Colonic mucosa (tissue), 4 donors: ENCODE results near the gene SORCS3. TPM values are rescaled to one million over a fixed set of nuclear protein-coding genes. Genes with fewer than 3 reads are reported as not detected.

Experiments
- DNase-seq: peaks from one replicate; pipeline ENCODE4 v3.0.0-alpha.2; 2020
- H3K27ac ChIP-seq: fragments of 200-600 bp; one replicate; pipeline ENCODE4 v1.8.0; 2021
- H3K27me3 ChIP-seq: fragments of 200-600 bp; one replicate; pipeline ENCODE4 v1.8.0; 2021
- H3K36me3 ChIP-seq: fragments of 200-600 bp; one replicate; pipeline ENCODE4 v1.8.0; 2021
- H3K4me1 ChIP-seq: fragments of 200-600 bp; one replicate; pipeline ENCODE4 v1.8.0; 2021; ENCODE audit warnings: mild to moderate bottlenecking
- H3K4me3 ChIP-seq: fragments of 200-600 bp; one replicate; pipeline ENCODE4 v1.8.0; 2021
- H3K9ac ChIP-seq, 2 donors: one replicate each; pipeline ENCODE4 v1.7.0; 2013; ENCODE audit warnings: control low read depth in 2 of 2, low read depth in 2 of 2, low read length in 2 of 2
- H3K9me3 ChIP-seq: fragments of 200-600 bp; one replicate; pipeline ENCODE4 v1.8.0; 2021
- intact Hi-C: fragments of 100-400 bp; cut with DNase I; formaldehyde crosslinking; loops from one replicate; pipeline ENCODE4 v1.14.1; 2022
- total RNA-seq, 2 donors: library from RNA; stranded (reverse); fragmentation: NEBNext Ultra II Directional in 1 of 2; extraction: Animal tissue kit (Norgen Biotek cat#: 25700) in 1 of 2; gene quantifications; one replicate each; pipeline ENCODE4 v1.2.1, GENCODE V29; 2021
- TF ChIP-seq, protein P1 (sequence below): fragments of 200-600 bp; IDR thresholded peaks from one replicate; pipeline ENCODE4 v1.8.0; 2022; ENCODE audit warnings: antibody characterized with exemption, mild to moderate bottlenecking
- donor health status: healthy.
- donor health status: DM: no; HTN: no; CAD: no.
- donor health status: DM: no; HTN: no; CAD: no.

Gene SORCS3
- total RNA-seq, 2 donors from 2014 or later = 0.08 TPM; not detected in 1

DNA sequence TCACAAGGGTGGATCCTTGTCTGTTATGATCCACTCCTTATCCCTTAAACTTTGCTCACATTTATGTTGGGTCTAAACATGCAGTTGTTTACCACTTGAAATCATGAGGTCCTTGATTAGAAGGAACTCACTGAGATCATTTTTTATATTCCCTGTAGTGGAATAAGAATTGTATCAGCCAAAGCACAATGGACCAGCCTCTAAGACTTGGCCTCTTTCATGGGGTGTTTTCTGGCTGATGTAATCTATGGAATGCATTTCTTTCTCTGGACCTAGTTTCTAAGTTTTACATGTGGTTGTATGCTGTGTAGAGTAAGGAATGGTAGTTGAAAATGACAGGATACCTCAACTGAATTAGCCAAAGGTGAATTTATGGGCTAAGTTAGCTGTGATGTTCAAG, 376.6 kb downstream of the SORCS3 start:
- no peaks in the 10 kb centered on the region for H3K27me3 ChIP-seq
- intact Hi-C loops = no loop called here
- H3K4me3 ChIP-seq = no peak overlapping the region
- no peaks in the 10 kb centered on the region for H3K4me1 ChIP-seq
- no peak overlapping the region for H3K27ac ChIP-seq
- DNase-seq = no peak
- H3K9ac ChIP-seq = no peak overlapping the region
- H3K9me3 ChIP-seq = no peaks in the 10 kb centered on the region
- H3K36me3 ChIP-seq = no peaks in the 10 kb centered on the region
- TF ChIP-seq, protein P1, sequence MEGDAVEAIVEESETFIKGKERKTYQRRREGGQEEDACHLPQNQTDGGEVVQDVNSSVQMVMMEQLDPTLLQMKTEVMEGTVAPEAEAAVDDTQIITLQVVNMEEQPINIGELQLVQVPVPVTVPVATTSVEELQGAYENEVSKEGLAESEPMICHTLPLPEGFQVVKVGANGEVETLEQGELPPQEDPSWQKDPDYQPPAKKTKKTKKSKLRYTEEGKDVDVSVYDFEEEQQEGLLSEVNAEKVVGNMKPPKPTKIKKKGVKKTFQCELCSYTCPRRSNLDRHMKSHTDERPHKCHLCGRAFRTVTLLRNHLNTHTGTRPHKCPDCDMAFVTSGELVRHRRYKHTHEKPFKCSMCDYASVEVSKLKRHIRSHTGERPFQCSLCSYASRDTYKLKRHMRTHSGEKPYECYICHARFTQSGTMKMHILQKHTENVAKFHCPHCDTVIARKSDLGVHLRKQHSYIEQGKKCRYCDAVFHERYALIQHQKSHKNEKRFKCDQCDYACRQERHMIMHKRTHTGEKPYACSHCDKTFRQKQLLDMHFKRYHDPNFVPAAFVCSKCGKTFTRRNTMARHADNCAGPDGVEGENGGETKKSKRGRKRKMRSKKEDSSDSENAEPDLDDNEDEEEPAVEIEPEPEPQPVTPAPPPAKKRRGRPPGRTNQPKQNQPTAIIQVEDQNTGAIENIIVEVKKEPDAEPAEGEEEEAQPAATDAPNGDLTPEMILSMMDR = no peak

- Histone ChIP-seq H3K9me3 (no peaks in the 10 kb centered on the region), H3K36me3 (no peaks in the 10 kb centered on the region), H3K27me3 (no peaks in the 10 kb centered on the region), H3K9ac (no peak overlapping the region), H3K4me1 (no peaks in the 10 kb centered on the region), H3K27ac (no peak overlapping the region), H3K4me3 (no peak overlapping the region)
- intact Hi-C loops = no loop called here
- DNase-seq = no peak
- TF ChIP-seq, protein P1 = no peak
These were observed 382.4 kb downstream of the SORCS3 start for GRCh38 chr10:105023211-105024111.

- H3K4me3 ChIP-seq = no peak overlapping the region
- no peaks in the 10 kb centered on the region for H3K4me1 ChIP-seq
- H3K27me3 ChIP-seq = no peaks in the 10 kb centered on the region
- no peak for DNase-seq
- H3K27ac ChIP-seq = no peak overlapping the region
- intact Hi-C loops = no loop called here
- H3K36me3 ChIP-seq = no peaks in the 10 kb centered on the region
- H3K9me3 ChIP-seq = no peaks in the 10 kb centered on the region
- H3K9ac ChIP-seq = no peak overlapping the region
- TF ChIP-seq, protein P1 = no peak
These were observed 383.1 kb downstream of the SORCS3 start for GRCh38 chr10:105024184-105024583.

DNA sequence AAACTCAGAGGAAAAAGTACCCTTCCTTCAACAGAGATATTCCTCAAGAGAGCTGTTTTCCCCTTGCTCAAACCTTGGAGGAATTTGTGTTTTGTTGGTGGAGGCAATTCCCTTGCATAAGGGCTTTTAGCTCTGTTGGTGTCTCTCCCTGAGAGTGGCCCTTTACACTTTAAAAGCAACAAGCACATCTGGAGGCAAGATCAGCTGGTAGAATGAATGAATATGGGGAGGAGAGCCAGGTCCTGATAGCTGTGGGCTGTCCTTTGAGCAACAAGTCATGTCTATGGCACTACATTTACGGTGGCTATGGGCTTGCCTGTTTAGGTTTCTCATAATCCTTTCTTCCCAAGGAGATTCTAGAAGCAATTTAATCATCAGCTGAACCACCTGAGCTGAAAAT, 384.0 kb downstream of the SORCS3 start:
- Histone ChIP-seq H3K4me1 (no peaks in the 10 kb centered on the region), H3K4me3 (no peak overlapping the region), H3K36me3 (no peaks in the 10 kb centered on the region), H3K9me3 (no peaks in the 10 kb centered on the region), H3K27ac (no peak overlapping the region), H3K9ac (no peak overlapping the region), H3K27me3 (no peaks in the 10 kb centered on the region)
- DNase-seq = no peak
- intact Hi-C loops = no loop called here
- TF ChIP-seq, protein P1 = no peak

DNA sequence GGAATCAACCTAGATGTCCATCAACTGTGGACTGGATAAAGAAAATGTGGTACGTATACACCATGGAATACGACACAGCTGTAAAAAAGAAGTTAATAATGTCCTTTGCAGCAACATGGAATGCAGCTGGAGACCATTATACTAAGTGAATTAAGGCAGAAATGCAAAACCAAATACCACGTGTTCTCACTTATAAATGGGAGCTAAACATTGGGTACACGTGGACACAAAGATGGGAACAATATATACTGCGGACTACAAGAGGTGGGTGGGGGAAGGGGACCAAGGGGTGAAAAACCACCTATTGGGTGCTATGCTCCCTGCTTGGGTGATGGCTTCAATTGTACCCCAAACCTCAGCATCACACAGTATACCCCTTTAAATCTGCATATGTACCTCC, 385.5 kb downstream of the SORCS3 start:
- Histone ChIP-seq H3K27me3 (no peaks in the 10 kb centered on the region), H3K4me3 (no peak overlapping the region), H3K4me1 (no peaks in the 10 kb centered on the region), H3K36me3 (no peaks in the 10 kb centered on the region), H3K9ac (no peak overlapping the region), H3K27ac (no peak overlapping the region), H3K9me3 (no peaks in the 10 kb centered on the region)
- no peak for DNase-seq
- TF ChIP-seq, protein P1 = no peak
- intact Hi-C loops = no loop called here
